MG63 (cell line): ENCODE data around the gene DSG1. TPM values are rescaled to one million over a fixed set of nuclear protein-coding genes. Genes with fewer than 3 reads are reported as not detected.
A peak's percentile ranks its signal among the peaks of the same experiment; 100 is the strongest.
"Not testable (repeated sequence)": the region's sequence is repeated elsewhere in the genome, so short reads cannot be mapped to it uniquely, and the experiment has no call there.

Source experiments
- DNase-seq: peaks from one replicate; pipeline ENCODE4 v3.0.0-alpha.2; 2020
- H3K27me3 ChIP-seq: fragments of 250-450 bp; sonication (Bioruptor Pico); 2 replicates; pipeline ENCODE4 v1.5.1; 2020; ENCODE audit warnings: mild to moderate bottlenecking, moderate library complexity
- H3K36me3 ChIP-seq: fragments of 250-450 bp; sonication (Bioruptor Pico); 2 replicates; pipeline ENCODE4 v1.5.1; 2020; ENCODE audit warnings: mild to moderate bottlenecking, moderate library complexity
- H3K4me3 ChIP-seq: fragments of 250-450 bp; sonication (Bioruptor Pico); 2 replicates; pipeline ENCODE4 v1.5.1; 2020; ENCODE audit warnings: mild to moderate bottlenecking, moderate library complexity
- H3K9me3 ChIP-seq: fragments of 250-450 bp; sonication (Bioruptor Pico); 2 replicates; pipeline ENCODE4 v1.5.1; 2020; ENCODE audit warnings: mild to moderate bottlenecking, moderate library complexity
- total RNA-seq: library from RNA; depleted of rRNA; stranded (reverse); fragments of >200 nt; shearing (Covaris generic); gene quantifications from 2 replicates; pipeline ENCODE4 v1.2.3, GENCODE V29; 2014; ENCODE audit warnings: low replicate concordance

Gene DSG1
- total RNA-seq, 1 experiment from 2014 or later = not detected

DNA sequence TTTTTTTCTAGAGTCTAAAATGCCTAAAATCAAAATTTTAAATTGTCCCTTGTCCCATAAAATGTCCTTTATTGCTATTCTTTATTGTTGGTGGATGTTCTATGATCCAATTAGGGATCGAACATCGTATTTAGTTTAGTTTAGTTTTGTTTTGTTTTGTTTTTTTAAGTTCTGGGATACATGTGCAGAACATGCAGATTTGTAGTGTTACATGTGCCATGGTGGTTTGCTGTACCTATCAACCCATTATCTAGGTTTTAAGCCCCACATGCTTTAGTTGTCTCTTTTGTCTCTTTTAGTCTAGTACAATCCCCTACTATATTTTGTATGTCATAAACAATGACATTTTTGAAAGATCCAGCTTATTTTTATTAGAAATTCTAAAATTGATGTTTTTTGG, 8.8 kb upstream of the DSG1 start:
- Histone ChIP-seq H3K4me3 (no peak overlapping the region), H3K27me3 (no peaks in the 10 kb centered on the region), H3K9me3 (no peaks in the 10 kb centered on the region), H3K36me3 (no peaks in the 10 kb centered on the region)
- no peak for DNase-seq

DNA sequence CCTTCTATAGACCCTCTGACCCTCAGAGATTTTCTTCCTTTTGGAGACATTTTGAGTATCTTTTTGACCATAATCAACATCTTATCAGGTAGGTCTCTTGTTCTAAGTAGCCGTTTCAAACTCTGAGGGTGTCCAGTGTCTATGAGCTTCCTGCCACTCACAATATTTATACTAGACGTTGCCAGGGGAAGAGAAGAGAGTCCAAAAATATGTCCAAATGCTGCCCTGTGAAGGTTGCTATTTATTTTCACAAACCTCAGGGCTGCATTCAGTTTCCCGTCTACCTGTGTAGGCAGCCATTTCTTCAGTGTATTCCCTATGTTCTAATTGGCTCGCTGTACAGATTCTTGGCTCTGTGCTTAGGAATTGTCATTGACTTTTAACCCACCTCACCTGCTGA, 986 bp upstream of the DSG1 start:
- no peak for DNase-seq
- H3K4me3 ChIP-seq = no peak overlapping the region
- H3K9me3 ChIP-seq = no peaks in the 10 kb centered on the region

DNA sequence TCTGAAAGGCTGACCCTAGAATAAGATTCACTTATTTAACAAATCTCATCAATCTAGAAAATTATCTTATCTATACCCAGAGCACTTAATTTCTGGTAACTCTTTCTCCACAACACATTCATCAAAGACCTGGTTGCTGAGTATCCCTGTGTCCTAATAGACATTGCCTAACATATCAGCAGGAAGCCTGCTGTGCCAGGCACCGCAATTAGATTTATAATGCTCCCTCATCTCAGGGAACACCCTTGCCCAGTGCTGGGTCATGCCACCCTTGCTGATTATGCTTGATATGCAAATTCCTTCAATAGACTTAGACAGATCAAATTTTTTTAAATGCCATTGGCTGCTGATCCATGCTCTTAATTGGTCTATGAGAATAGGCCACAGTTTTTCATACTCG, 3.8 kb downstream of the DSG1 start:
- Histone ChIP-seq H3K4me3 (no peak overlapping the region), H3K9me3 (no peaks in the 10 kb centered on the region), H3K27me3 (no peaks in the 10 kb centered on the region; the same call in 1 of the 2 replicates), H3K36me3 (no peaks in the 10 kb centered on the region)
- no peak for DNase-seq

More for the DNA sequence above, 986 bp upstream of the DSG1 start:
- Histone ChIP-seq H3K36me3 (no peaks in the 10 kb centered on the region), H3K27me3 (no peaks in the 10 kb centered on the region)

DNA sequence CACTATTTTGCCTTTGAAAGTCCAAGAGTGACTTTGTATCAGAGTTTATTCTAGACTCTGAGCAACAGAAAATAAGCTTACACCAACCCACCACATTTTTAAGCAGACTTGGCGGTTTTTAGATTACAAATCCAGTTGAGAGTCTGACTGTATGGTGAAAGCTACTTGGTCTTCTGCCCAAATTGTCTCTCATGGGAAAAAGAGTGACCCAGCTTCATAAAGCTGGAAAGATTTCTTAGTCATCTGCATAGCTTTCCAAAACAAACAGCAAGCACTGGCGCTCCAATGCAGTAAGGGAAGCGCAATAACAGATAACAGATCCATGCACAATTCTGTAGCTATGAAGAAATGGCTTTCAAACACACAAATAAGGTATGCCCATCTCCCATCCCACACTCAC, 7.1 kb downstream of the DSG1 start:
- H3K9me3 ChIP-seq = no peaks in the 10 kb centered on the region
- no peak overlapping the region for H3K4me3 ChIP-seq
- DNase-seq = peak; percentile 24
- H3K27me3 ChIP-seq = peaks cover 2% of the 10 kb centered on the region; the same call in 1 of the 2 replicates
- H3K36me3 ChIP-seq = no peaks in the 10 kb centered on the region

DNA sequence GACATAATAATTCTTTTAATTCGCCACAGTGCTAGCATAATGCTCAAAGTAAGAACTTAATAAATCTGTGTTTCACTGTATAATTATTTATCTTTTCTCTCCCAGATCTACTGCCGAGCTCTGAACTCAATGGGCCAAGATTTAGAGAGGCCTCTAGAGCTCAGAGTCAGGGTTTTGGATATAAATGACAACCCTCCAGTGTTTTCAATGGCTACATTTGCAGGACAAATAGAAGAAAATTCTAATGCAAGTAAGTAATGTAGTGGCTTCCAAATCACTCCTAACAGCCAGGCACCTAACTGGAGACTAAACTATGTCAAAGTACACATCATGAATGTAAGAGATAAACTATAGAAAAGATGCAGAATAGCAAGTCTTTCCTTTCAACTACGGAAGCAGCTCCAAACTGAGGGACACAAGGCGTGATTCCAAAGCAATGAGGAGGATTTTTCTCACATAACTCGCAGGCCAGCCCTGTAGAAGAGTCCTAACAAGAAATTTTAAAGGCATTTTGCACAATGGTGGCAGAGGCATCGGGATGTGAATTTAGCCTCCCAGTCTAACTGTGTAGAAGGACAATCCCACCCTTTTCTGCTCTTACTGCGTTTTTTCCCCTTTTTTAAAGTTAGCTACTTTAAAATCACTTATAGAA, 12.0 kb downstream of the DSG1 start:
- Histone ChIP-seq H3K4me3 (no peak overlapping the region), H3K27me3 (peaks cover 2% of the 10 kb centered on the region; the same call in 1 of the 2 replicates), H3K9me3 (no peaks in the 10 kb centered on the region), H3K36me3 (no peaks in the 10 kb centered on the region)
- DNase-seq = no peak

DNA sequence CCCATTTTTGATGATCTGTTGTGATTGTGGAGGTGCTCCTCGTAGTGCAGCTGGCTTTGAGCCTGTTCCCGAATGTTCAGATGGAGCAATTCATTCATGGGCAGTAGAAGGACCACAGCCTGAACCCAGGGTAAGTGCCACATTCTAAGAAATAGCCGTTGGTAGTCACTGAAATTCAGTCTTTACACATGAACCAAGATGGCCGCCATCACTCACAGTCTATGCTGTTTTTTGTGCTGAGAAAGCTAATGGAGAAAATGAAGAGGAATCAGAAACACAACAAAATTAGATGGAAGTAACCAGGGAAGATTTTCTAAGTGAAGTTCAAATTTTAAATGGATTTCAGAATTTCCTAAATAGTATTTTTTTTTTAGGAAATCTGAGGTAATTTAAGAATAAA, 25.5 kb downstream of the DSG1 start:
- Histone ChIP-seq H3K27me3 (no peaks in the 10 kb centered on the region), H3K4me3 (no peak overlapping the region), H3K9me3 (no peaks in the 10 kb centered on the region), H3K36me3 (no peaks in the 10 kb centered on the region)
- no peak for DNase-seq

DNA sequence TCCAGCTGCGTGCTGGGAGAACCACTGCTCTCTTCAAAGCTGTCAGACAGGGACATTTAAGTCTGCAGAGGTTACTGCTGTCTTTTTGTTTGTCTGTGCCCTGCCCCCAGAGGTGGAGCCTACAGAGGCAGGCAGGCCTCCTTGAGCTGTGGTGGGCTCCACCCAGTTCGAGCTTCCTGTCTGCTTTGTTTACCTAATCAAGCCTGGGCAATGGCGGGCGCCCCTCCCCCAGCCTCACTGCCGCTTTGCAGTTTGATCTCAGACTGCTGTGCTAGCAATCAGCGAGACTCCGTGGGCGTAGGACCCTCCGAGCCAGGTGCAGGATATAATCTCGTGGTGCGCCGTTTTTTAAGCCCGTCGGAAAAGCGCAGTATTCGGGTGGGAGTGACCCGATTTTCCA, 35.4 kb downstream of the DSG1 start:
- not testable (repeated sequence) for DNase-seq, H3K4me3 ChIP-seq, H3K9me3 ChIP-seq, H3K36me3 ChIP-seq, H3K27me3 ChIP-seq

DNA sequence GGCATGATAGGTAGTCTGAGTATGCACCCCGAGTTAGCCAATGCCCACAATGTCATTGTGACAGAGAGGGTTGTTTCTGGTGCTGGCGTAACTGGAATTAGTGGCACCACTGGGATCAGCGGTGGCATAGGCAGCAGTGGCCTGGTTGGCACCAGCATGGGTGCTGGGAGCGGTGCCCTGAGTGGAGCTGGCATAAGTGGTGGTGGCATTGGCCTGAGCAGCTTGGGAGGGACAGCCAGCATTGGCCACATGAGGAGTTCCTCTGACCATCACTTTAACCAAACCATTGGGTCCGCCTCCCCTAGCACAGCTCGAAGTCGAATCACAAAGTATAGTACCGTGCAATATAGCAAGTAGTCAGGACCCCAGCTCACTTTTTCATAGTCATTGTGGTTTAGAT, 37.0 kb downstream of the DSG1 start:
- H3K4me3 ChIP-seq = no peak overlapping the region
- H3K36me3 ChIP-seq = no peaks in the 10 kb centered on the region
- H3K9me3 ChIP-seq = no peaks in the 10 kb centered on the region
- DNase-seq = no peak
- H3K27me3 ChIP-seq = no peaks in the 10 kb centered on the region

DNA sequence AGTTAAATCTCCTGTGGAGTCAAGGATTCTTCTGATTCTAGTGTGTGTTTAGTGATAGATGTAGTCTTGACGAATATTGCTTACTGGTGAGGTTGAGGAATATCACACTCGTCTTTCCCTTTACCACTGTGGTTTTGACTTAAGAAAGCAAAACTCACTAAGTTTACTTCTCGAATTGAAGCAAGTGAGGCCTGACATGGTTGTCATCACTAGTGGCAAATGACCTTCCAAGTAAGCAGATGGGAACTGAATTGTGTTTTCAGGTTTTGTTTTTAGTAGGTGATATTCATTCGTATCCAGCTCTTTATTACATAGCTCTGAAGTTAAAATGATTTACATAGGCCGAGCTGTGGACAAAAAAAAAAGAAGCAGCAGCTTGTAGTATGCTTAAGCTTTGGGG, 38.1 kb downstream of the DSG1 start:
- Histone ChIP-seq H3K4me3 (no peak overlapping the region), H3K9me3 (no peaks in the 10 kb centered on the region), H3K36me3 (no peaks in the 10 kb centered on the region), H3K27me3 (no peaks in the 10 kb centered on the region)
- DNase-seq = no peak

DNA sequence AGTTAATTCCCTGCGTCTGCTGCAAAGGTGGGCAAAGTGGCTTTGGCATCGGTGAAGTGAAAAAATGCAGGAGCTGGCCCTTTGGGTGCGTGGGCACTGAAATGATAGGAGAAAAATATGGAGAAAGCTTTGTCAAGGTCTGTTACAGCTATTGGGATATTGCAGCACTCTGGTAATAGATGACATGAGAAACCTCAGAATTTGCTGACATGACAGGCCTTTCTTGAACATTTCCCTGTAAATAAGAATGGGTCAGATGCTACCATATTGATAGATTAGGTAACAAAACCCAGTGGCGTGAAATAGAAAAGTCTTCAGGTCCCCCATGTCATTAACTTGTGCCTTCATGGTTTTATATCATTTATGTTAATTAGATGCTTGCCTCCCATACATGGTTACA, 46.2 kb downstream of the DSG1 start:
- no peak overlapping the region for H3K4me3 ChIP-seq
- no peaks in the 10 kb centered on the region for H3K9me3 ChIP-seq
- no peaks in the 10 kb centered on the region for H3K27me3 ChIP-seq
- no peaks in the 10 kb centered on the region for H3K36me3 ChIP-seq
- DNase-seq = no peak

DNA sequence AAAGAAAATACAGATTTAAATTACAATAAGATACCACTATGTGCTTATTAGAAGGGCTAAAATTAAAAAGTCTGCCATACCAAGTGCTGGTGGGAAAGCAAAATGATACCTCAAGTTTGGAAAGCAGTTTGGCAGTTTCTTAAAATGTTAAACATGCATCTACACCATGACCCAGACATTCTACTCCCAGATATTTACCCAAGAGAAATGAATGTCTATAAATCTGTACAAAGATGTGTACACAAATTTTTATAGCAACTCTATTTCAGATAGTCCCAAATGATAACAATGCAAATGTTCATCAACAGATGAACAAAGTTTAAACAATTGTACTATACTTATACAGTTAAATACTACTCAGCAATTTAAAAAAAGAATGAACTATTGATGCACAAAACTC, 51.5 kb downstream of the DSG1 start:
- H3K9me3 ChIP-seq = no peaks in the 10 kb centered on the region
- no peaks in the 10 kb centered on the region for H3K27me3 ChIP-seq
- no peak for DNase-seq

DNA sequence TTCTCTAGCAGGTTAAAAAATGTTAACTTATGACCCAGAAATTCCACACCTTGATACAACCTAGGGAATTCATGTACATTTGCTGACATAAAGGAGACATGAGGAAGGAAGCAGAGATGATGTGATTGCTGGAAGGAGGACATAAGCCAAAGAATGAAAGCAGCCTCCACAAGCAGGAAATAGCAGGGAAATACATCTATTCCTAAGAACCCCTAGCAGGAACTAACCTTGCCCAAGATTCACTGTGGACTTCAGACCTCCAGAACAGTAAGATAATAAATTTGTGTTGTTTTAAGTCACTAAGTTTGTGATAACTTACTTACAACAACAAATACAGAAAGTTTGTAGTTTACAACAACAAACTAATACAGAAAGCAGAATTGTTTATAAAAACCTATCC, 54.0 kb downstream of the DSG1 start:
- Histone ChIP-seq H3K9me3 (no peaks in the 10 kb centered on the region), H3K27me3 (no peaks in the 10 kb centered on the region), H3K36me3 (no peaks in the 10 kb centered on the region), H3K4me3 (no peak overlapping the region)
- no peak for DNase-seq

More for the DNA sequence above, 51.5 kb downstream of the DSG1 start:
- Histone ChIP-seq H3K36me3 (no peaks in the 10 kb centered on the region), H3K4me3 (no peak overlapping the region)

DNA sequence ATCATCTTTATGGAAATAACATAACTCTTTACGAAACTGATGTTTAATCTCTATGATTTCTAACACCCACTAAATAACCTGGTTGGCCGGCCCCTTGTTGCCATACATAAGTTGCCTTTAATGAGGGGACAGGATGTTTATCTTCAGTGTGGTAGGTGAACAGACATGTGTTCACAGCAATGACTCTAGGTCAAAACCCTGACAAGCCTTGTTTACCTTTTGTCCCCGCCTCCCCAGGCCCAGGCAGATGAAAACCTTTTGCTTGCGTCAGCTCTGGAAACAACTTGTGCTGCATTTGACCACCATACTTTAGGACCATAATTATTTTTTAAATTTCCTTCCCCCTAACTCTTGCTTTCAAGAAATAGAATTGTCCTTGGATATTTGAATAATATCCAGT, 55.7 kb downstream of the DSG1 start:
- no peaks in the 10 kb centered on the region for H3K27me3 ChIP-seq

DNA sequence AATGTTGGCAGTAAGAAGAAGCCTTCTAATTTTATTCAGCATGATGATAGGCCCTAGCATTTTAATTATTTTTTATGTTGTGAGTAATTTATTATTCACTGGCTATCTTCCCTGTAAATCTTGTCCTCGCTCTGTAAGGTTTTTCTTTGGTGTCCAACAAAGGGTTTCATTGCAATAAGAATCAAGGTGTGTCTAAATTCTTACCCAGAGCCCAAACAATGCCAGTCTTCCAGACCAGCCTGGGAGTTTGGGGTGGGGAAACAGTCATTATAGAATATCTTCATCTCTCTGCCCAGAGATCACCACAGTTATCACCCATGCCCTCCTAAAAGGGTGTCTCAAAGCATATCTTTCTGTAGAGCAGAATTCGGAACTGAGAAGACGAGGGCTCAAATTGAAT, 58.5 kb downstream of the DSG1 start, which contains the start of gene DSG4:
Gene DSG4 (plus strand): TSS at position 301 of the 400 bp plus-strand sequence. CDS start 135 bp downstream, outside the sequence.
- H3K4me3 ChIP-seq = no peak within 1 kb of the TSS
- H3K36me3 ChIP-seq = no peaks in the 10 kb centered on the region
- no peak for DNase-seq
- H3K9me3 ChIP-seq = no peaks in the 10 kb centered on the region
- H3K27me3 ChIP-seq = no peaks in the 10 kb centered on the region

More for the DNA sequence above, 55.7 kb downstream of the DSG1 start:
- Histone ChIP-seq H3K36me3 (no peaks in the 10 kb centered on the region), H3K9me3 (no peaks in the 10 kb centered on the region), H3K4me3 (no peak overlapping the region)
- DNase-seq = no peak

DNA sequence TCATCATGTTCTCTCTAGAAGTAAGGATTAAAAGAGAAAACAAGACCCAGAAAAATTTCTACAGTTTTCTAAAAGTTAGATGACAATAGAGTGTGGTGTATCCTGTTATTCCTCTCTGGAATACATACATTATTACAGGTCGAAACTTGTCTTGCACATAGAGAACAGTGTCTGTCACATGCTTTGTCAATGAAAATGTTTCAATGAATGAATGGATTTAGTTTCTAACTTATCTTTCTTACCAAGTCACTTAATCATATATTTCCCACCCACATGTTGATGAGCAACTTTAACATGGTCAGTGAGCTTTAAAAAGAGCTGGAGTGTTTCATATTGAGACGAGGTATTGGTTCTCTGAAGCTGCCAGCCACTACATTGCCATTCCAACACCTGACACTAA, 63.0 kb downstream of the DSG1 start:
- Histone ChIP-seq H3K27me3 (no peaks in the 10 kb centered on the region; the same call in 1 of the 2 replicates), H3K36me3 (no peaks in the 10 kb centered on the region), H3K4me3 (no peak overlapping the region), H3K9me3 (no peaks in the 10 kb centered on the region)
- no peak for DNase-seq

DNA sequence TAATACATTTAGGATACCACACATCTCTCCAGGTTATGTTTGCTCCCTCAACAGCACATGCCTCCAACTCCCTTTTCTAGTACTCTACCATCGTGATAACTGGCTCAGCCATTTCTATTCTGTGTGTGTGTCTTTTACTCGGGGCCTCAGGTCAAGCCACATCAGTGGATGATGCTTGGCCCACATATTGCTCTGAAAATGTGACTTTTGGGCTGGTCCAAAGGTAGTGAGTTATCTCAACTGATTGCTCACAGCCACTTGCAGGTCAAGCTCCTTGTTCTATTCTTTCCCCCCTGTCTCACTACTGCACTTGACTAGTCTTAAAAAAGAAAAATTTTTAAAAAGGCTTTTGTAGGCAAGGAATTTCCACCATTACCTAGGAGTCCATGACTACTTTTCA, 64.1 kb downstream of the DSG1 start:
- Histone ChIP-seq H3K36me3 (no peaks in the 10 kb centered on the region), H3K27me3 (no peaks in the 10 kb centered on the region; the same call in 1 of the 2 replicates), H3K4me3 (no peak overlapping the region), H3K9me3 (no peaks in the 10 kb centered on the region)
- DNase-seq = no peak

DNA sequence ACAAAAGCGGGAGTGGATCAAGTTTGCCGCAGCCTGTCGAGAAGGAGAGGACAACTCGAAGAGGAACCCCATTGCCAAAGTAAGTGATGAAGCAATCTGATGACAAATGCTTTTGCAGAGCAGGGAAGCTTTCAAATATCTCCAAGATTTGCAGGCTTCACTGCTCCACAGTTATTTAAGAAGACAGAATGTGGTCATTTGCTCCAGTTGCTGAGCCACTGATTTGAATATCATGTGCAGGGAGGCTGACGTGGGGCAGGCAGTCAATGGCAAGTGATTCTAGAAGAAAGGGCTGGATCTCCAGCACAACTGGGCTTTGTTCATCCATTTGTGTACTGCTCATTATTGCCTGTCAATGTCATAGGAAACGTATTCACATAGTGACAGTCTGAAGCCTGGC, 68.8 kb downstream of the DSG1 start:
- H3K9me3 ChIP-seq = no peaks in the 10 kb centered on the region
- no peaks in the 10 kb centered on the region for H3K36me3 ChIP-seq
- DNase-seq = no peak
- H3K4me3 ChIP-seq = no peak overlapping the region
- H3K27me3 ChIP-seq = no peaks in the 10 kb centered on the region; the same call in 1 of the 2 replicates

DNA sequence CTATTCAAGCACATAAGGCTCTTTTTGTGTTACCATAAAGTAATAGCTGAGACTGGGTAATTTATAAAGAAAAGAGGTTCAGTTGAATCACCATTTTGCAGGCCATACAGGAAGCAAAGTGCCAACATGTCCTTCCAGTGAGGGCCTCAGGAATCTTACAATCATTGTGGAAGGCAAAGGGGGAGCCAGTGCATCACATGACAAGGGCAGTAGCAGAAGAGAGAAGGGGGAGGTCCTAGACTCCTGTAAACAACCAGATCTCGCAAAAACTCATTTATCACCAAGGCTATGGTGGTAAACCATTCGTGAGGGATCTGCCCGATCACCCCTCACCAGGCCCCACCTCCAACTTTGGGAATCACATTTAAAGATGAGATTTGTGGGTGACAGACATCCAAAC, 75.3 kb downstream of the DSG1 start:
- no peak overlapping the region for H3K4me3 ChIP-seq
- H3K27me3 ChIP-seq = no peaks in the 10 kb centered on the region
- DNase-seq = no peak
- no peaks in the 10 kb centered on the region for H3K36me3 ChIP-seq
- H3K9me3 ChIP-seq = no peaks in the 10 kb centered on the region
